Measurements from ENCODE around the gene BCAN.

GRCh38 chr1:156664767-156665411 is 23.0 kb downstream of the BCAN start:
- TF ChIP-seq CTCF (IDR thresholded peaks at IDR 0.05) (no peak), POLR2A (IDR thresholded peaks at IDR 0.05) (no peak)

All from lower leg skin (tissue), 3 donors.